Ovary (tissue), 9 donors: ENCODE measurements around the gene SS18L1. TPM values are rescaled to one million over a fixed set of nuclear protein-coding genes. Genes with fewer than 3 reads are reported as not detected.
A peak's percentile ranks its signal among the peaks of the same experiment; 100 is the strongest.

ENCODE experiments used
- DNase-seq, 5 donors: peaks; one replicate each; pipeline ENCODE4 v3.0.0-alpha.2; 2019 to 2020
- H3K27ac ChIP-seq, 2 donors: fragments of 200-600 bp; one replicate each; pipeline versions ENCODE4 v1.5.1 to v1.8.0; 2019 to 2022
- H3K27me3 ChIP-seq: fragments of 200-600 bp; one replicate; pipeline ENCODE4 v1.8.0; 2022
- H3K36me3 ChIP-seq: fragments of 200-600 bp; sonication (generic); one replicate; pipeline ENCODE4 v1.5.1; 2019
- H3K4me1 ChIP-seq: one replicate; pipeline ENCODE4 v1.8.1; 2013; ENCODE audit warnings: mild to moderate bottlenecking, moderate library complexity; ENCODE audit not compliant: insufficient read depth
- H3K4me3 ChIP-seq: fragments of 200-600 bp; sonication (generic); one replicate; pipeline ENCODE4 v1.5.1; 2017
- H3K9me3 ChIP-seq, 2 donors: fragments of 200-600 bp in 1 of 2; sonication (generic) in 1 of 2; one replicate each; pipeline versions ENCODE4 v1.5.1 to v1.8.1; 2013 to 2019; ENCODE audit warnings: mild to moderate bottlenecking in 1 of 2, moderate library complexity in 1 of 2
- EP300 ChIP-seq: sonication (generic); formaldehyde crosslinking; IDR thresholded peaks from one replicate; pipeline ENCODE4 v1.6.1; 2017; ENCODE audit warnings: antibody characterized with exemption
- POLR2A ChIP-seq: fragments of 450-650 bp; IDR thresholded peaks from one replicate; pipeline ENCODE4 v1.6.1; 2017; ENCODE audit warnings: antibody characterized with exemption, mild to moderate bottlenecking, moderate library complexity
- WGBS, 3 donors: extraction: QIAGEN DNeasy Blood & Tissue Kit in 1 of 3; methylation state at CpG; one replicate each; pipeline versions ENCODE4 v1.1.5 to v1.1.7; 2013 to 2017; 5-methylcytosine and 5-hydroxymethylcytosine counted together
- intact Hi-C, 4 donors: fragments of 100-400 bp; cut with DNase I; formaldehyde crosslinking; loops; one replicate each; pipeline versions ENCODE4 v1.11.0 to v1.15.1; 2022 to 2023
- polyA plus RNA-seq, 2 donors: library from polyadenylated mRNA; stranded (reverse); fragments of 200-250 nt in 1 of 2; fragments of 350-450 nt in 1 of 2; fragmentation: Illumina TruSeq in 1 of 2; extraction: RNeasy Lipid Tissue Mini Kit (QIAGEN cat#74804) in 1 of 2; gene quantifications; one replicate each; pipeline ENCODE4 v1.2.3, GENCODE V29; 2013 to 2014
- total RNA-seq, 7 donors: library from RNA; depleted of rRNA in 2 of 7; stranded (reverse); fragments of >200 nt in 2 of 7; fragmentation: NEBNext Ultra II Directional in 3 of 7; extraction: Animal tissue kit (Norgen Biotek cat#: 25700) in 3 of 7; gene quantifications; one replicate each; pipeline versions ENCODE4 v1.1.0 to v1.2.4, GENCODE V29; 2016 to 2023
- TF ChIP-seq, protein P1 (sequence below), 3 donors: fragments of 450-650 bp in 2 of 3; fragments of 200-600 bp in 1 of 3; IDR thresholded peaks; one replicate each; pipeline versions ENCODE4 v1.5.1 to v1.8.0; 2016 to 2022; ENCODE audit warnings: antibody characterized with exemption in 3 of 3, mild to moderate bottlenecking in 1 of 3
- donor health status: DM: no; HTN: no; CAD: no; lungs with moderate emphysema.
- donor health status: DM: no; HTN: no; CAD: no.
- donor health status: Bipolar disorder and iron deficiency.
- donor health status: DM: yes; HTN: yes; CAD: no.
- donor health status: DM: no; HTN: no; CAD: no.
- donor health status: DM: yes; HTN: yes; CAD: no.

SS18L1 gene
- total and polyA plus RNA-seq, 9 donors, result 7.7 to 14.3 (median 12.4) TPM

DNA sequence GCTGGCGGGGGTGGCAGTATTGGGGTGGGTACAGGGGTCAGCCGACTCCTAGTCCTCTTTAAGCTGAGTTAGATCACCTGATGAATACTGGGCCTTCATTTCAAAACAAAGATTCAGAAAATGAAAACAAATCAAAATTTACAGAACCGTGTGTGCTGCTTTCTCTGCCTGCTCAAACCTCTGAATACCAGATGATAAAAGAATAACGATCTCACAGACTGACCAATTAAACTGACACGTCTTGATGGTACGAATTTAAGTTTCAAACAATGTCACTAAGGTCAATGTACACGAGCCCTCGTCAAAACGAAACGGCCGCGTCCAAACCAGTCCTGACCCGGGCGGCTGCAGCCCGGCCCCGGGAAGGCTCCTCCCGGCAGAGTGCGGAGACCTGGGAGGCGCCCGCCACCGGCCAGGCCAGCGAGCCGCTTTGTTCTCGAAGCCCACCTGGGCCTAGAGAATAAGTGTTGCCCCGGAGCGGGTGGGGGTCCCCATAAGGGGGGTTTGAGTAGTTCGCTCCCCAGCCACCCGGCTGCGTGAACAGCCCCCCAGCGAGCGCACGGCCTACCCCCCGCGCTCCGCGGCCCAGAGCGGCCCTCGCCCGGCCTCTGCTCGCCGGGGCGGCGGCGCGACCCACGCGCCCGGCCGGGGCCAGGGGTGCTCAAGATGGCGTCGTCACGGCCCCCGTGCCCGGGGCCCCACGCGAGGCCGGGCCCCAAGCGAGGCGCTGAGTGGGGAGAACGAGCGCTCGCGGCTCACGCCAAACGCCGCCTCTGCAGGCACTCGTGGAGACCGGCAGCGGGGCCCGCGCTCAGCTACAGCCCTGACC, 1.1 kb upstream of the SS18L1 start:
- peak in 4 of 5 donors; percentile 38 to 55 (median 54) for DNase-seq
- Histone ChIP-seq H3K9me3 (no peaks in the 10 kb centered on the region), H3K27ac (peak overlapping the region; percentile 98 to 100), H3K4me1 (peaks cover 14% of the 10 kb centered on the region), H3K36me3 (no peaks in the 10 kb centered on the region), H3K4me3 (peak overlapping the region; percentile 68), H3K27me3 (no peaks in the 10 kb centered on the region)
- whole genome bisulfite sequencing, 3 donors, result 1 to 2% (median 1%) methylated on average over 59 to 71 of the region's 71 CpGs
- intact Hi-C loops, result loop anchor here in 3 of 4 donors (2.0 to 5.0 kb wide), 5 partner anchors 20 to 240 kb away; partner anchors contain the start of genes LSM14B (in 1 of the 3) and TAF4 (in 1 of the 3)
- TF ChIP-seq POLR2A (no peak), EP300 (no peak)
- TF ChIP-seq, protein P1, sequence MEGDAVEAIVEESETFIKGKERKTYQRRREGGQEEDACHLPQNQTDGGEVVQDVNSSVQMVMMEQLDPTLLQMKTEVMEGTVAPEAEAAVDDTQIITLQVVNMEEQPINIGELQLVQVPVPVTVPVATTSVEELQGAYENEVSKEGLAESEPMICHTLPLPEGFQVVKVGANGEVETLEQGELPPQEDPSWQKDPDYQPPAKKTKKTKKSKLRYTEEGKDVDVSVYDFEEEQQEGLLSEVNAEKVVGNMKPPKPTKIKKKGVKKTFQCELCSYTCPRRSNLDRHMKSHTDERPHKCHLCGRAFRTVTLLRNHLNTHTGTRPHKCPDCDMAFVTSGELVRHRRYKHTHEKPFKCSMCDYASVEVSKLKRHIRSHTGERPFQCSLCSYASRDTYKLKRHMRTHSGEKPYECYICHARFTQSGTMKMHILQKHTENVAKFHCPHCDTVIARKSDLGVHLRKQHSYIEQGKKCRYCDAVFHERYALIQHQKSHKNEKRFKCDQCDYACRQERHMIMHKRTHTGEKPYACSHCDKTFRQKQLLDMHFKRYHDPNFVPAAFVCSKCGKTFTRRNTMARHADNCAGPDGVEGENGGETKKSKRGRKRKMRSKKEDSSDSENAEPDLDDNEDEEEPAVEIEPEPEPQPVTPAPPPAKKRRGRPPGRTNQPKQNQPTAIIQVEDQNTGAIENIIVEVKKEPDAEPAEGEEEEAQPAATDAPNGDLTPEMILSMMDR (IDR thresholded peaks at IDR 0.05), result no peak

- TF ChIP-seq, protein P1 (IDR thresholded peaks at IDR 0.05), result no peak
- 0 to 2% (median 1%) methylated on average over 49 to 103 of the region's 104 CpGs for WGBS, 3 donors
- no peaks in the 10 kb centered on the region for H3K36me3 ChIP-seq
- peak; percentile 46 to 73 (median 58) for DNase-seq
- peak overlapping the region; percentile 98 to 100 for H3K27ac ChIP-seq
- peaks cover 17% of the 10 kb centered on the region for H3K4me1 ChIP-seq
- no peaks in the 10 kb centered on the region for H3K27me3 ChIP-seq
- intact Hi-C loops, result loop anchor here in 3 of 4 donors (2.0 to 5.0 kb wide), 5 partner anchors 21 to 238 kb away; partner anchors contain the start of genes LSM14B (in 1 of the 3) and TAF4 (in 1 of the 3)
- H3K4me3 ChIP-seq, result peak overlapping the region; percentile 68
- no peaks in the 10 kb centered on the region for H3K9me3 ChIP-seq
Measured at GRCh38 chr20:62143957-62144825, 622 bp downstream of the SS18L1 start.

- TF ChIP-seq, protein P1 (IDR thresholded peaks at IDR 0.05), result no peak
- TF ChIP-seq POLR2A (no peak), EP300 (no peak)
- DNase-seq, result no peak
- no peaks in the 10 kb centered on the region for H3K36me3 ChIP-seq
- H3K4me1 ChIP-seq, result peaks cover 22% of the 10 kb centered on the region
- H3K9me3 ChIP-seq, result no peaks in the 10 kb centered on the region
- H3K27me3 ChIP-seq, result no peaks in the 10 kb centered on the region
- intact Hi-C loops, result no loop called here
- 92 to 93% (median 92%) methylated on average over 7 of the region's 7 CpGs for WGBS, 3 donors
- no peak overlapping the region for H3K27ac ChIP-seq
- no peak overlapping the region for H3K4me3 ChIP-seq
Measured at GRCh38 chr20:62145688-62146018, 2.1 kb downstream of the SS18L1 start.

DNA sequence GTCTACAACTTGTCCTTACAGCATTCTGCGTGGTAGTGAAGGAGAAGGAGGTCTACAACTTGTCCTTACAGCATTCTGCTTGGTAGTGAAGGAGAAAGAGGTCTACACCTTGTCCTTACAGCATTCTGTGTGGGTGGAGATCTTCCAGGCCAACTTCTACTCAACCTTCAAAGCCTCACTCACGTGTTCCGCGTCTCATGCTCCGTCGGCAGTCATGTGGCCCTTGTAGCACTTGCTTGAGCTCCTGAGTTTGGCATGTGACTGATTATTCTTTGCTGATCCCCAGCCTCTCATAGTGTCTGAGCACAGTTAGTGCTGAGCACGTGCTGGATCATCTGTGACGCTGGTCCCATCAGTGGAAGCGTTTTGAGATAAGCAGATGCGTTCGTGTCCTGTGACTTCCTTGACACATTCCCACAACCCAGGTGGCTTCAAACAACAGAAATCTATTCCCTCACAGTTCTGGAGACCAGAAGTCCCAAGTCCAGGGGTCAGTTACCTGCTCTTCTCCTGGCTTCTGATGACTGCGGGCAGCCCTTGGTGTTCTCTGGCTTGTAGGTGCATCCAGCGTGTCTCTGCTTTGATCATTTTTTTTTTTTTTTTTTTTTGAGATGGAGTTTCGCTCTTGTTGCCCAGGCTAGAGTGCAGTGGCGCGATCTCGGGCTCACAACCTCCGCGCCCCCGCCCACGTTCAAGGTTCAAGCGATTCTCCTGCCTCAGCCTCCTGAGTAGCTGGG, 2.6 kb downstream of the SS18L1 start:
- no peaks in the 10 kb centered on the region for H3K9me3 ChIP-seq
- no peak for DNase-seq
- H3K4me3 ChIP-seq, result no peak overlapping the region
- no peak overlapping the region for H3K27ac ChIP-seq
- peaks cover 24% of the 10 kb centered on the region for H3K4me1 ChIP-seq
- 92 to 95% (median 94%) methylated on average over 22 of the region's 22 CpGs for WGBS, 3 donors
- intact Hi-C loops, result no loop called here
- no peaks in the 10 kb centered on the region for H3K36me3 ChIP-seq
- TF ChIP-seq POLR2A (no peak), EP300 (no peak)
- TF ChIP-seq, protein P1 (IDR thresholded peaks at IDR 0.05), result no peak
- H3K27me3 ChIP-seq, result no peaks in the 10 kb centered on the region
